GM18951 (cell line): ENCODE measurements around the gene DCN.
"Not testable (repeated sequence)": the region's sequence is repeated elsewhere in the genome, so short reads cannot be mapped to it uniquely, and the experiment has no call there.

ENCODE experiments used
- POLR2A ChIP-seq: IDR thresholded peaks from 4 replicates; pipeline ENCODE4 v1.6.1; 2011; ENCODE audit warnings: mild to moderate bottlenecking; ENCODE audit not compliant: insufficient read length, insufficient read depth; ENCODE audit errors: extremely low read depth
- in situ Hi-C: fragments of 300-500 bp; cut with MboI; formaldehyde crosslinking; loops from one replicate; pipeline ENCODE4 v1.12.0; 2022; ENCODE audit warnings: low sequenced_read_pairs, mixed read lengths, inconsistent platforms; ENCODE audit not compliant: unreplicated experiment

DCN gene

DNA sequence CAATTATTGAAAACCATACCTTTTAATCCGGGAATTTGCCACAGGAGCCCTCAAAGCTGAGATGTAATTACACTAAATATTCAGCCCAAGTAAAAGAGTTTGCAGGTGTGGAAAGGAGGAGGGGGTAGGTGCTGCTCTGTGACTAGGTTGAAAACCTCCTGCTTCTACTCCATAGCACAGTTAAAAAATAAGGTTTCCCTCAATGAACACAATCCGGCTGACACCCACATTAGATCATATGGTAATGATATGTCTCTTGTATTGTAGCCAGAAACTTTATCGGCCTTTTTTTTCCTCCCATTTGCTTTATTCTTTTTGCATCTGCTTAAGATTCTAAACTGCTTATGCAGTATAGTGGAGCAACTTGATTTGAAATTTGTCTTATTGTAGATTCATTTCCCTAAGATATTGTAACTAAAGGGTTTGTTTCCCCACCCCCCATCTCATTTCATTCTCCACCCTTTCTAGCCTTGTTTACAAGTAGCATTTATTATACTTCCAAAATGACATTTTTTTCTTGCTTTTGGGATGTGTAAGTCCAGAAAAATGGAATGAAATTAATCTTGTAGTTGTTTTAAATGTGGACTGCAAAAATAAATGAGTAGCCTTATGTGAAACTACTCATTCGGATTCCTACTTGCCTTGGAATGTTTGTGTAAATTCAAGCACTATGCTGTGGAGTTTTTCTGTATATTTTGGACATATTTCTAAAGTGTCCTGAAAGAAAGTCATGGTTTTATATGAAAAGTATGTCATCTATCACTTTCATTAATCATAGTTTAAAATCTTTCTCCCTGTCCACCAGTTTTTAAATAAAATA is at the start of gene DCN:
Gene DCN, minus strand, starts transcription at position 182 of the 820 bp plus-strand sequence. CDS start 4,265 bp downstream, outside the sequence.
- in situ Hi-C loops: no loop called here
- no peak for TF ChIP-seq POLR2A

DNA sequence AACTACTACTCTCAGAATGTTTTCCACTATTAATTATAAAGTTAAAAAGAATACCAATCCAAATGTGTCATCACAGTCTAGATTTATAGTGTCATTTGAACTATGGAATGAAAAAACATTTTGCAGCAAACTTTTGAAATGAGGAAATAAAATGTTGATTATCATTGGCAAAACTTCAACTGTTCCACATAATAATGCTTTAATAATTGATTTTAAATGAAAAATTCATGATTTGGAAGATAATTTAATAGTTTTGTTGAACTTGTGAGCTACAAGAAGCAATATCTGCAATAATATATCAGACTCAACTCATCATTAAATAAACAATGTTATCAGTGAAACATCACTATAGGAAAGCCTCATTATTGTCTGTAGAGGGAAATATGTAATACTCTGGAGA is 48.2 kb upstream of the DCN start:
- in situ Hi-C loops: no loop called here
- no peak for TF ChIP-seq POLR2A

- no peak for TF ChIP-seq POLR2A
- in situ Hi-C loops: no loop called here
Observed at GRCh38 chr12:91226951-91227350, 44.3 kb upstream of the DCN start.

- no peak for TF ChIP-seq POLR2A
- in situ Hi-C loops: no loop called here
Observed at GRCh38 chr12:91225316-91225715, 42.7 kb upstream of the DCN start.

GRCh38 chr12:91224401-91224800 is 41.8 kb upstream of the DCN start:
- in situ Hi-C loops: no loop called here
- TF ChIP-seq POLR2A: no peak

- in situ Hi-C loops: no loop called here
Observed at GRCh38 chr12:91222746-91223145, 40.1 kb upstream of the DCN start.

GRCh38 chr12:91219919-91220318 is 37.3 kb upstream of the DCN start:
- in situ Hi-C loops: no loop called here
- no peak for TF ChIP-seq POLR2A

More at GRCh38 chr12:91222746-91223145, 40.1 kb upstream of the DCN start:
- no peak for TF ChIP-seq POLR2A

GRCh38 chr12:91219511-91219910 is 36.9 kb upstream of the DCN start:
- TF ChIP-seq POLR2A: no peak
- in situ Hi-C loops: no loop called here

- in situ Hi-C loops: no loop called here
- no peak for TF ChIP-seq POLR2A
Observed at GRCh38 chr12:91216871-91217270, 34.3 kb upstream of the DCN start.

- in situ Hi-C loops: no loop called here
- TF ChIP-seq POLR2A: no peak
Observed at GRCh38 chr12:91215940-91216454, 33.4 kb upstream of the DCN start.

GRCh38 chr12:91211866-91212265 is 29.2 kb upstream of the DCN start:
- TF ChIP-seq POLR2A: no peak
- in situ Hi-C loops: no loop called here

DNA sequence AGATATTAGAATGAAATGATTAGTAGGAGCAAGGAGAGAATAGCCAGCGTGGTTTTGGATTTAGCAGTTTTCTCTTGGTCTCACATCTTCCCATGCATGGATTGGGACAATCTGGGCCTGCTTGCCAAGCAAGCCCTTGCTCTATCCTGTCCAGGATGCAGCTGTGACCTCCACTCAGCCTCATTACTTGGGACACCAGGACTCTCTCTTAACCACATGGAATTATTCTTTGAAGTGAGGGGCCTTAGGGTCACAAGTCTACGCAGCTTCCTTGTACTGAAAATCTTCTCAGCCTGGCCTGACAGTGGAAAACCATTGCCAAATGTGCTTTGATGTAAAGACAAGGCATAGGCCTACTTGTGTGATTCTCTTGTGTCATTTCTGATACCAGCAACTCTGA is 28.0 kb upstream of the DCN start:
- TF ChIP-seq POLR2A: no peak
- in situ Hi-C loops: no loop called here

DNA sequence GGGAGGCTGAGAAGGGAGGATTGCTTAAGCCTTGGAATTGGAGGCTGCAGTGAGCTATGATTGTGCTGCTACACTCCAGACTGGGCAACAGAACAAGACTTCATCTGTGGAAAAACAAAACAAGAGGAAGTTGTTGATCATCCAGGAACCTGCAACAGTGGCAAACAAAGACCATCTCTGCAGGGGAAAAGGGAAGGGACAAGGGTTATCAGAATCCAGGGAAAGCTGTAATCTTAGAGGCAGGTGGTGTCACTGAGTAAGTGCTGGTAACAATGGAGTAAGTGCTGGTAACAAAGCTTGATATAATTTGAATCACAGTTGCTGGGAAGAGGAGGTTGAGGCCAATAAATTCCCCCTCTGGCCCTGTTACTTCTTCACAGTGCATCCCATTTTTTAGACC is 27.5 kb upstream of the DCN start:
- in situ Hi-C loops: no loop called here
- no peak for TF ChIP-seq POLR2A

DNA sequence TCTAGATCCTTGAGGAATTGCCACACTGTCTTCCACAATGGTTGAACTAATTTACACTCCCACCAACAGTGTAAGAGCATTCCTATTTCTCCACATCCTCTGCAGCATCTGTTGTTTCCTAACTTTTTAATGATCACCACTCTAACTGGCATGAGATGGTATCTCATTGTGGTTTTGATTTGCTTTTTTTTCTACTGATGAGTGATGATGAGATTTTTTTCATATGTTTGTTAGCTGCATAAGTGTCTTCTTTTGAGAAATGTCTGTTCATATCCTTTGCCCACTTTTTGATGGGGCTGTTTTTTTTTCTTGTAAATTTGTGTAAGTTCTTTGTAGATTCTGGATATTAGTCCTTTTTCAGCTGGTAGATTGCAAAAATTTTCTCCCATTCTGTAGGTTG is 24.7 kb upstream of the DCN start:
- in situ Hi-C loops: not testable (repeated sequence)
